ENCODE data around the gene TEDC1. TPM values are rescaled to one million over a fixed set of nuclear protein-coding genes. Genes with fewer than 3 reads are reported as not detected.

Gene TEDC1
- total RNA-seq, 1 experiment from 2014 or later, result 26.2 TPM

GRCh38 chr14:105489542-105490266, 1.3 kb upstream of the TEDC1 start:
- Histone ChIP-seq H3K79me2 (ENCODE audit: insufficient read depth, low read length) (no peaks in the 10 kb centered on the region), H3K4me2 (ENCODE audit: insufficient read depth, insufficient read length, low read length) (peak overlapping the region; percentile 38), H2BK120ac (ENCODE audit: low read depth, low read length, poor library complexity, severe bottlenecking) (no peak overlapping the region), H3K27me3 (ENCODE audit: insufficient read depth, low read length) (peaks cover 26% of the 10 kb centered on the region; the same call in 1 of the 2 replicates), H2BK5ac (ENCODE audit: insufficient read length, low read length) (no peak overlapping the region), H2AK5ac (ENCODE audit: insufficient read length, low read length) (no peak overlapping the region), H4K91ac (ENCODE audit: insufficient read length, low read depth, low read length) (no peak overlapping the region), H3K27ac (ENCODE audit: insufficient read length, low read depth, low read length) (no peak overlapping the region), H3K23me2 (ENCODE audit: insufficient read length, low read depth, low read length, poor library complexity, severe bottlenecking) (peaks cover 6% of the 10 kb centered on the region), H4K20me1 (ENCODE audit: control insufficient read depth, insufficient read depth, insufficient read length) (no peaks in the 10 kb centered on the region), H3K18ac (ENCODE audit: insufficient read length, low read depth, low read length) (peak overlapping the region; percentile 61), H2AFZ (ENCODE audit: low read length) (no peak overlapping the region), H2BK15ac (ENCODE audit: low read depth, low read length) (no peak overlapping the region), H4K5ac (ENCODE audit: insufficient read length, low read depth, low read length) (no peak overlapping the region), H3T11ph (ENCODE audit: low read length) (no peak overlapping the region), H3K14ac (ENCODE audit: insufficient read depth, low read length) (peak overlapping the region; percentile 82), H3K9ac (ENCODE audit: extremely low read depth, insufficient read length, low read length) (no peak overlapping the region), H3K4me1 (ENCODE audit: insufficient read depth, low read length) (no peaks in the 10 kb centered on the region), H3K4ac (ENCODE audit: low read depth, low read length) (no peak overlapping the region; the same call in 1 of the 2 replicates), H3K79me1 (ENCODE audit: insufficient read depth, low read depth, low read length, poor library complexity, severe bottlenecking) (no peaks in the 10 kb centered on the region), H3K23ac (ENCODE audit: insufficient read length, low read depth, low read length) (no peak overlapping the region), H4K8ac (replicated peaks; ENCODE audit: insufficient read length, low read depth, low read length) (no peak overlapping the region), H3K9me3 (ENCODE audit: control insufficient read depth, low read depth, low read length) (no peaks in the 10 kb centered on the region), H2BK12ac (ENCODE audit: insufficient read length, low read depth, low read length) (no peak overlapping the region), H2BK20ac (ENCODE audit: low read depth, low read length, poor library complexity, severe bottlenecking) (no peak overlapping the region), H3K56ac (ENCODE audit: insufficient read length, low read depth, low read length) (no peak overlapping the region)
- Mint-ChIP-seq H3K4me1 (peaks cover 4 to 14% of the 10 kb centered on the region in 2 experiments), H3K27me3 (ENCODE audit: low read depth) (peaks cover 47% of the 10 kb centered on the region), H3K9me3 (peaks cover 0 to 4% of the 10 kb centered on the region in 2 experiments; a peak in 1 of 5 replicates), H3K36me3 (ENCODE audit: insufficient read depth in 1 of 3, low read depth in 3 of 3) (peaks cover 0 to 5% (median 0%) of the 10 kb centered on the region in 3 experiments; a peak in 2 of 7 replicates), H3K4me3 (peak overlapping the region; percentile 57 to 80), H3K27ac (peak overlapping the region in 1 of 3 experiments; percentile 77; a peak in 1 of 7 replicates)
- WGBS (ENCODE audit: extremely low coverage, insufficient read length, low lambda C conversion rate), result no CpG with 5 or more reads among the region's 44 CpGs
- DNase-seq, result peak; percentile 86
- peak; percentile 68 for TF ChIP-seq CTCF (conservative IDR thresholded peaks at IDR 0.05)

Data from H9 (cell line).